ENCODE measurements around the gene SLC38A9.

GRCh38 chr5:55734658-55735057, 22.5 kb upstream of the SLC38A9 start:
- TF ChIP-seq EZH2 (IDR thresholded peaks at IDR 0.05): no peak
- TF ChIP-seq POLR2AphosphoS5 (IDR thresholded peaks at IDR 0.05; ENCODE audit: borderline replicate concordance, low read depth, low read length): no peak
